K562 (cell line): Measurements from ENCODE around the gene LZTS2. TPM values are rescaled to one million over a fixed set of nuclear protein-coding genes. Genes with fewer than 3 reads are reported as not detected.
A peak's percentile ranks its signal among the peaks of the same experiment; 100 is the strongest.

Experiments
- ATAC-seq: fragments of 200-7000 bp; cut with Tn5 transposase; 3 replicates; pipeline ENCODE4 v1.9.1; 2020; ENCODE audit warnings: moderate library complexity
- BruUV-seq: library from RNA; stranded (reverse); fragments of 400-500 nt; replicated peaks from 2 replicates; lab custom pipeline; 2021; lab: Mats Ljungman, UMichigan
- CTCF ChIA-PET: fragments of 300-600 bp; formaldehyde crosslinking; extraction: SDS; loops from one replicate; lab custom pipeline; 2021; ENCODE audit warnings: low intra/inter-chr PET ratio; lab: Yijun Ruan, JAX
- POLR2A ChIA-PET: fragments of 300-600, 350-650 bp; sonication (Branson Sonifier 250); formaldehyde crosslinking; extraction: SDS; loops from one replicate; lab custom pipeline; 2021; ENCODE audit warnings: antibody characterized with exemption, inconsistent platforms; lab: Yijun Ruan, JAX
- DNase-seq, 4 experiments: peaks; one replicate each; pipeline versions ENCODE4 v3.0.0 to v3.0.0-alpha.2; 2011 to 2018; ENCODE audit warnings: low spot score in 3 of 4, mixed read lengths in 3 of 4; ENCODE audit errors: extremely low read depth in 1 of 4
- FAIRE-seq: peaks from 2 replicates; lab custom pipeline; 2011; peaks lifted over from hg19 to GRCh38; lab: Jason Lieb, UNC
- H2AFZ ChIP-seq: 2 replicates; pipeline ENCODE4 v1.6.0; 2011; ENCODE audit warnings: low read depth, low read length, control low read depth, inconsistent platforms
- H3K27ac ChIP-seq: fragments of 200-600 bp; 3 replicates; pipeline ENCODE4 v1.8.0; 2011; ENCODE audit warnings: low read depth, mild to moderate bottlenecking, control low read depth, inconsistent platforms, low read length, moderate library complexity, mixed read lengths; ENCODE audit errors: extremely low read depth
- H3K27me3 ChIP-seq, 2 experiments: fragments of 300-600 bp in 1 of 2; 2 replicates in 1 of 2; 3 replicates in 1 of 2; pipeline versions ENCODE4 v1.6.0 to v1.8.0; 2011; ENCODE audit warnings: inconsistent platforms in 2 of 2, low read length in 2 of 2, mild to moderate bottlenecking in 1 of 2, mixed read lengths in 1 of 2, moderate library complexity in 1 of 2; ENCODE audit not compliant: control insufficient read depth in 2 of 2, insufficient read depth in 2 of 2
- H3K36me3 ChIP-seq: fragments of 300-600 bp; 3 replicates; pipeline ENCODE4 v1.8.0; 2011; ENCODE audit warnings: mild to moderate bottlenecking, low read length, inconsistent platforms; ENCODE audit not compliant: control insufficient read depth, insufficient read depth
- H3K4me1 ChIP-seq, 2 experiments: fragments of 200-600 bp in 1 of 2; replicated peaks in 1 of 2; 2 replicates in 1 of 2; 3 replicates in 1 of 2; pipeline versions ENCODE4 v1.5.1 to v1.8.0; 2011; ENCODE audit warnings: inconsistent platforms in 2 of 2, low read length in 2 of 2, mild to moderate bottlenecking in 1 of 2, mixed read lengths in 1 of 2, moderate library complexity in 1 of 2; ENCODE audit not compliant: control insufficient read depth in 2 of 2, insufficient read depth in 2 of 2
- H3K4me2 ChIP-seq: 2 replicates; pipeline ENCODE4 v1.6.1; 2011; ENCODE audit warnings: low read length, control low read depth, inconsistent platforms, mixed read lengths; ENCODE audit not compliant: insufficient read depth
- H3K4me3 ChIP-seq: fragments of 200-600 bp; sonication (generic), shearing (Covaris generic); 2 replicates; pipeline ENCODE4 v1.5.1; 2016; ENCODE audit warnings: control low read depth, inconsistent platforms
- H3K79me2 ChIP-seq: fragments of 200-600 bp; 3 replicates; pipeline ENCODE4 v1.8.0; 2011; ENCODE audit warnings: low read length, inconsistent platforms; ENCODE audit not compliant: control insufficient read depth, insufficient read depth
- H3K9ac ChIP-seq, 2 experiments: 2 replicates each; pipeline versions ENCODE4 v1.6.0 to v1.6.1; 2011; ENCODE audit warnings: low read depth in 2 of 2, low read length in 2 of 2, control low read depth in 1 of 2, inconsistent platforms in 1 of 2, mild to moderate bottlenecking in 1 of 2, mixed read lengths in 1 of 2; ENCODE audit not compliant: insufficient read depth in 1 of 2
- H3K9me1 ChIP-seq: one replicate; pipeline ENCODE4 v1.6.0; 2011; ENCODE audit warnings: inconsistent platforms, mild to moderate bottlenecking, low read length, moderate library complexity; ENCODE audit not compliant: control insufficient read depth, insufficient read depth
- H3K9me3 ChIP-seq: replicated peaks from 2 replicates; pipeline ENCODE4 v1.5.1; 2011; ENCODE audit warnings: low read depth, low read length, inconsistent platforms; ENCODE audit not compliant: control insufficient read depth, insufficient read depth
- H4K20me1 ChIP-seq: replicated peaks from 2 replicates; pipeline ENCODE4 v1.6.1; 2011; ENCODE audit warnings: low read length, inconsistent platforms, mixed read lengths; ENCODE audit not compliant: control insufficient read depth, insufficient read depth
- C11orf30 ChIP-seq: fragments of 450-650 bp; IDR thresholded peaks from 2 replicates; pipeline ENCODE4 v1.6.1; 2016; ENCODE audit warnings: low read depth, mild to moderate bottlenecking
- CBFA2T2 ChIP-seq: fragments of 450-650 bp; conservative IDR thresholded peaks from 2 replicates; pipeline ENCODE4 v1.6.1; 2017; ENCODE audit warnings: mild to moderate bottlenecking
- CC2D1A ChIP-seq: fragments of 450-650 bp; IDR thresholded peaks from 2 replicates; pipeline ENCODE4 v1.6.1; 2017; ENCODE audit warnings: mild to moderate bottlenecking
- ELF4 ChIP-seq: fragments of 450-650 bp; formaldehyde crosslinking; IDR thresholded peaks from 2 replicates; pipeline ENCODE4 v1.4.0; 2022; ENCODE audit warnings: missing genetic modification characterization
- KLF13 ChIP-seq: fragments of 450-650 bp; IDR thresholded peaks from 2 replicates; pipeline ENCODE4 v1.6.1; 2016; ENCODE audit warnings: missing genetic modification characterization, low read depth, mild to moderate bottlenecking, missing compliant biosample characterization, moderate library complexity, borderline replicate concordance
- MAFF ChIP-seq: IDR thresholded peaks from 2 replicates; pipeline ENCODE4 v1.6.1; 2012; ENCODE audit warnings: low read length, improper control_type of control experiment
- SMAD2 ChIP-seq: fragments of 150-350 bp; IDR thresholded peaks from 2 replicates; pipeline ENCODE4 v1.6.1; 2014; ENCODE audit warnings: low read depth, mild to moderate bottlenecking, low read length
- SMC3 ChIP-seq: conservative IDR thresholded peaks from 2 replicates; pipeline ENCODE4 v1.6.1; 2011; ENCODE audit warnings: low read depth, low read length, improper control_type of control experiment; ENCODE audit not compliant: insufficient read depth
- USF2 ChIP-seq: sonication (generic); formaldehyde crosslinking; IDR thresholded peaks from 2 replicates; pipeline ENCODE4 v1.5.0; 2020; ENCODE audit warnings: missing genetic modification reagents
- XRCC4 ChIP-seq: IDR thresholded peaks from one replicate; pipeline ENCODE4 v1.6.1; 2011; ENCODE audit not compliant: insufficient read depth, insufficient read length; ENCODE audit errors: extremely low read depth
- ZNF316 ChIP-seq: fragments of 450-650 bp; IDR thresholded peaks from 2 replicates; pipeline ENCODE4 v1.6.1; 2016
- ZNF511 ChIP-seq: sonication (generic); formaldehyde crosslinking; IDR thresholded peaks from 2 replicates; pipeline ENCODE4 v1.8.0; 2022; ENCODE audit warnings: mild to moderate bottlenecking, missing genetic modification reagents
- WGBS: fragments of 100-300 bp; shearing (Covaris generic); methylation state at CpG from one replicate; pipeline ENCODE4 v1.1.6; 2016; ENCODE audit warnings: low coverage, mixed read lengths; ENCODE audit not compliant: insufficient coverage; ENCODE audit errors: missing lambda C conversion rate; 5-methylcytosine and 5-hydroxymethylcytosine counted together
- in situ Hi-C: fragments of 300-500 bp; cut with MboI; formaldehyde crosslinking; loops from 4 replicates; pipeline ENCODE4 v1.15.0; 2018; ENCODE audit warnings: inconsistent platforms, mixed read lengths
- intact Hi-C: fragments of 100-400 bp; cut with micrococcal nuclease; formaldehyde crosslinking; loops from 2 replicates; pipeline ENCODE4 v1.14.2; 2022
- polyA plus RNA-seq, 8 experiments: library from polyadenylated mRNA; depleted of rRNA in 4 of 8; stranded (reverse) in 5 of 8; unstranded in 3 of 8; fragments of >200 nt; fragmentation: Nextera tagmentation in 2 of 8; fragmentation: Illumina TruSeq in 1 of 8; extraction: Ambion mirVana in 2 of 8; extraction: Trizol in 1 of 8; gene quantifications; 2 replicates each; pipeline versions ENCODE4 v1.2.1 to v1.2.3, GENCODE V29; 2011 to 2014; ENCODE audit warnings: inconsistent platforms in 1 of 8, missing spikeins in 1 of 8
- total RNA-seq, 7 experiments: library from RNA; depleted of rRNA in 6 of 7; stranded (reverse); fragments of >200 nt in 6 of 7; fragmentation: Illumina TruSeq in 2 of 7; extraction: Trizol in 2 of 7; gene quantifications; 2 replicates each; pipeline versions ENCODE4 v1.2.1 to v1.2.3, GENCODE V29; 2011 to 2021; ENCODE audit warnings: low replicate concordance in 1 of 7
- TF ChIP-seq, protein P1 (sequence below), 3 experiments: IDR thresholded peaks in 2 of 3; conservative IDR thresholded peaks in 1 of 3; 2 replicates each; pipeline ENCODE4 v1.5.1; 2011 to 2012; ENCODE audit warnings: low read length in 3 of 3, mild to moderate bottlenecking in 3 of 3, control low read depth in 2 of 3, improper control_type of control experiment in 1 of 3, inconsistent platforms in 1 of 3, low read depth in 1 of 3, mixed read lengths in 1 of 3, moderate library complexity in 1 of 3; ENCODE audit not compliant: insufficient read depth in 2 of 3

Gene LZTS2
- total and polyA plus RNA-seq, 9 of the 15 experiments (the other 6 are each of a cell fraction or from before 2014, with no cell fraction given) = 0.23 to 42.5 (median 14.7) TPM

DNA sequence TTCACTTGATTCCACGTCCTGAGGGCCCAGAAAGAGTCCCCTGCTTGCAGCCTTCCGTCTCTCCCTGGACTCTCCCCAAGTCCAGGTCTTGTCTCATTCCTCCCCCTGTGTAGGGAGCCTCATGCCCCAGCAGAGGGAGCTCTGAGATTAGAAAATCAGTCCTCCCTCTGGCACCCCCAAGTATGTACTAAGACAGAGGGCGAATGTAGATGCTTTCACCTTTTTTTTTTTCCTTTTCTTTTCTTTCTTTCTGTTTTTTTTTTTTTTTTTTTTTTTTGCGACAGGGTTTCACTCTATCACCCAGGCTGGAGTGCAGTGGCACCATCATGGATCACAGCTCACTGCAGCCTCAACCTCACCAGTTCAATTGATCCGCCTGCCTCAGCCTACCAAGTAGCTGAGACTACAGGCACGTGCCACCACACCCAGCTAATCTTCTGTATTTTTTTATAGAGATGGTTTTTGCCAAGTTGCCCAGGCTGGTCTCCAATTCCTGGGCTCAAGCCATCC lies 41.7 kb downstream of the LZTS2 start (continued):
- TF ChIP-seq, protein P1, sequence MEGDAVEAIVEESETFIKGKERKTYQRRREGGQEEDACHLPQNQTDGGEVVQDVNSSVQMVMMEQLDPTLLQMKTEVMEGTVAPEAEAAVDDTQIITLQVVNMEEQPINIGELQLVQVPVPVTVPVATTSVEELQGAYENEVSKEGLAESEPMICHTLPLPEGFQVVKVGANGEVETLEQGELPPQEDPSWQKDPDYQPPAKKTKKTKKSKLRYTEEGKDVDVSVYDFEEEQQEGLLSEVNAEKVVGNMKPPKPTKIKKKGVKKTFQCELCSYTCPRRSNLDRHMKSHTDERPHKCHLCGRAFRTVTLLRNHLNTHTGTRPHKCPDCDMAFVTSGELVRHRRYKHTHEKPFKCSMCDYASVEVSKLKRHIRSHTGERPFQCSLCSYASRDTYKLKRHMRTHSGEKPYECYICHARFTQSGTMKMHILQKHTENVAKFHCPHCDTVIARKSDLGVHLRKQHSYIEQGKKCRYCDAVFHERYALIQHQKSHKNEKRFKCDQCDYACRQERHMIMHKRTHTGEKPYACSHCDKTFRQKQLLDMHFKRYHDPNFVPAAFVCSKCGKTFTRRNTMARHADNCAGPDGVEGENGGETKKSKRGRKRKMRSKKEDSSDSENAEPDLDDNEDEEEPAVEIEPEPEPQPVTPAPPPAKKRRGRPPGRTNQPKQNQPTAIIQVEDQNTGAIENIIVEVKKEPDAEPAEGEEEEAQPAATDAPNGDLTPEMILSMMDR (IDR thresholded peaks at IDR 0.05 in 2 of 3, conservative IDR thresholded peaks at IDR 0.05 in 1 of 3; ENCODE audit: insufficient read depth in 2 of 3, low read depth in 1 of 3, low read length in 3 of 3) = peak; percentile 82 to 88 (median 83)
- TF ChIP-seq SMC3 (peak; percentile 77), ZNF511 (CRISPR knock-in tag) (no peak), CC2D1A (peak; percentile 61; the same call in 1 of the 2 replicates), KLF13 (no peak), ELF4 (CRISPR knock-in tag) (no peak)

DNA sequence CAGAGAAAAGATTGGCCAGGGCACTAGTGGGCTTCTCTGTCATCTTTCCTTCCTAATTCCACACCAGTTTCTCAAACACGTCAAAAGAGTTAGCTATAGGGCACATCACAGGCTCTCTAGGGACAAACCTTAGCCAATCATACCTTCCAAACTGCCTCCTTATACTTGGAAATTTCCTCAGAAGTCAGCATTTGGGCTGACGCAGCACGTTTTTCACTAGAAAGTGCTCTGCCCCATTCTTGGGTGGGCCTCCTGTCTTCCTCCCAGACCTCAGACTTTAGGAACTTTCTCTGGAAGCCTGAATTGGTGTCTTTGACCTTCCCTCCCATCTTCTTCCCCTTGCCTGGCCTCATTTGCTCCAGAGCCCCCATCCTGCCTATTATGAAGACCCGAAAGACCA lies 42.5 kb downstream of the LZTS2 start:
- Histone ChIP-seq H3K79me2 (no peaks in the 10 kb centered on the region), H3K27ac (peak overlapping the region; percentile 80), H3K27me3 (no peaks in the 10 kb centered on the region), H3K9ac (peak overlapping the region; percentile 78 to 95; a peak in 2 of 4 replicates), H3K4me3 (no peak overlapping the region), H3K9me1 (no peaks in the 10 kb centered on the region), H2AFZ (peak overlapping the region; percentile 86), H3K4me2 (peak overlapping the region; percentile 87), H3K36me3 (no peaks in the 10 kb centered on the region), H3K9me3 (no peaks in the 10 kb centered on the region), H4K20me1 (no peaks in the 10 kb centered on the region), H3K4me1 (peaks cover 13 to 17% of the 10 kb centered on the region in 2 experiments)
- CTCF ChIA-PET = interaction anchor here (0.9 to 3.7 kb wide), 4 partner anchors 18 to 101 kb away, joined by 3 to 37 read pairs (median 10); no protein-coding TSS in a partner anchor
- no peak for FAIRE-seq
- intact Hi-C loops = loop anchor here (2.0 to 5.0 kb wide), 2 partner anchors 25 to 100 kb away; no protein-coding TSS in a partner anchor
- BruUV-seq = no TSS peak
- WGBS = 31% methylated on average over 4 of the region's 4 CpGs
- DNase-seq = no peak
- in situ Hi-C loops = no loop called here
- POLR2A ChIA-PET = interaction anchor here (1.0 to 1.6 kb wide), 3 partner anchors 10 to 19 kb away, joined by 4 to 13 read pairs (median 5); partner anchors contain the start of genes KAZALD1, PDZD7 and SFXN3
- no peak for ATAC-seq
- TF ChIP-seq USF2 (no peak), MAFF (0 out of 2 replicates have a peak, but pooled peaks have one; percentile 8), SMAD2 (no peak), C11orf30 (peak; percentile 50; the same call in 1 of the 2 replicates), CBFA2T2 (no peak), XRCC4 (no peak), ZNF316 (peak; percentile 58; the same call in 1 of the 2 replicates)
